HG03095 (cell line): Measurements from ENCODE around the gene MYOM3.

Source experiments
- ATAC-seq: cut with Tn5 transposase; IDR thresholded peaks from one replicate; pipeline ENCODE4 v1.9.1; 2021; ENCODE audit warnings: moderate library complexity; ENCODE audit not compliant: unreplicated experiment

The MYOM3 gene

DNA sequence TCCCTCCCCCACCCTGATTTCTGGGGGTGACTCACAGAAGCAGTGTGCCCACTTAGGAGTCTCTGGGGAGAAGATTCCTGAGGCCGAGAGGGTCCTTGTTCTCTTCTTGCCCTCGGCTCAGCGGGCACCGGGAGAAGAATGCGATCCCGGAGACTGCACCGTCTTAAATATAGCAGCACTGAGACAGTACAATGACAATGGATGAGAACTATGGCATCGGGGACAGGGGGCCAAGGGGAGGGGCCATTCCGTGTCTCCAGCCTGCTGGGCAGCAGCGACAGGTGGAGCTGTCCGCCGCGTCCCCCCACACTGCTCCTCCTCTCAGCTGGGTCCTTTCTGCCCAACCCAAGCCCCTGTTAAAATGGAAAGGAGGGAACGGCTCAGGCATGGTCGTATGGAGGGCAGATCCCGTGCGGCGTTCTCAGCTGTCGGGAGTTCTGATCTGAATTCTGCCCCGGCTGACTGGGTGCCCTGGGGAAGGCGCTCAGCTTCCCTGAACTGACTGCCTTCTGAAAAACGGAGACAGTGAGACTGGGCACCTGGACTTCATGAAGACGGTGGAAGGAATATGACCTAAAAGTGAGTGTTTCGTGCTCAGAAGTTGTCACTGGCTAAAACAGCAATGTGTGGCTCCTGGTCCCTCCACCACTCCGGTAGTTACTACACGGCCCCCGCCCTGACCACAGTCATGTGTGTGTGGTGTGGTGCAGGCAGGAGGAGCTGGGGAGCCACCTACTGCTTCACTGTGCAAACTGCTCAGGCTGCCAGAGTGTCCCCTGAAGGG lies at the start of gene MYOM3:
Gene MYOM3 (minus strand): TSS at position 140 of the 784 bp plus-strand sequence. CDS start 3,499 bp downstream, outside the sequence.
- no peak for ATAC-seq

DNA sequence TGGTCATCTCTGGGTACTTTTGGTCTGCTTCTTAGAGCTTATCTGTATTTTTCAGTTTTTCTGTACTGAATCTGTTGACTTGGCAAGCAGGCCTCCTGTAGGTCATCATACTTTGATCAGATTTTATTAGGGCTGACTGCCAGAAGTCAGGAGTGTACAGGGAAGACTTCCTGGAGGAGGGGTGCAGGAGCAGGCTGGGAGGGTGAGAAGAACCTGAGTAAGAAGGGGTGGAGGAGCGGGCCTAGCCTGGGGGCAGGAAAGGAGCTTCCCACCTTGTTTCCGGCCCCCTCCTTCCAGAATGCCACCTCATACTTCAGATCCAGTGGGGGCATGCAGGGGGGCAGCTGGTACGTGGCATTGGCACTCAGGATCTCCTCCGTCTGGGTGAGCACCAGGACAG lies 49.3 kb upstream of the MYOM3 start:
- no peak for ATAC-seq

DNA sequence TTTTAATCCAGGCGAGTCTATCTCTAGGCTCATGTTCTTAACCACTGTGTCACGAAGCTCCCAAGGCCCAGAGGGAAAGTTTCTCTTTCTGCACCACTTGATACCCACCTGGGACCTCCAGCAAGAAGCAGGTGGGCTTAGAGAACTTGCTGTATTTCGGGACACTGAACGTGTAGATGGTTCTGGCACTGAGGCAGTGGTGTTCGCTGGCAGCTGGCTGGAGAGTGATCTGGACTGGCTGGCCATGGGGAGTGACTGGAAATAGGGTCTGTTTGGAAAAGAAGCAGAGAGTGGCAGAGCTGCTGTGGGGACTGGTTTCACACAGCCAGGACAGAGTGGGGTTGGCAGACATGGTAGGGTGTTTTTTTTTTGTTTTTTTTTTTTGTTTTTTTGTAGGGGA lies 47.4 kb upstream of the MYOM3 start:
- ATAC-seq = no peak

DNA sequence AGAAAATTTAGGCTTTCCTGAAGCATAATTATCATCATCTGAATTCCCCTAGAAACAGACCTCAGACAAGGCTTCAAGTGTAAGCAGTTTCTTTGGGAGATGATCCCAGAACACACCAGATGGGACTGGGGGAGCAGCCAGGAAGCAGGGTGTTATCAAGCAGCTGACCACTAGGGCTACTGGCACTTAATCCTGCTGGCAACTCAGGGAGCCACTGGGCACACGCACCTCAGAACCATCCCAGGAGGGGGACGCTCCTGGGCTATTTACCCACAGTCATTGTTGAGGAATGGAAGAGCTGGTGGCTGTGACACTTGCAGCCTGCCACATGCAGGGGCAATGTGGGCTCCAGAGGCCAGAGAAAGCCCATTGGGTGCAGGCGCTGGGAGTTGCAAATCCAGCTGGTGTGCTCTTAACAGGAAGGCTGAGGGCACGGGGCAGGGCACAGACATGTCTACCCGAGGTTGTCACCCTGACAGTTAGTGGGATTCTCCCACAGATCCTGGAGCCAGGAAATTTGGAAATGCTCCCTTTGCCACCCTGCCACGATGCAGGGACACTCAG lies 46.1 kb upstream of the MYOM3 start:
- no peak for ATAC-seq

DNA sequence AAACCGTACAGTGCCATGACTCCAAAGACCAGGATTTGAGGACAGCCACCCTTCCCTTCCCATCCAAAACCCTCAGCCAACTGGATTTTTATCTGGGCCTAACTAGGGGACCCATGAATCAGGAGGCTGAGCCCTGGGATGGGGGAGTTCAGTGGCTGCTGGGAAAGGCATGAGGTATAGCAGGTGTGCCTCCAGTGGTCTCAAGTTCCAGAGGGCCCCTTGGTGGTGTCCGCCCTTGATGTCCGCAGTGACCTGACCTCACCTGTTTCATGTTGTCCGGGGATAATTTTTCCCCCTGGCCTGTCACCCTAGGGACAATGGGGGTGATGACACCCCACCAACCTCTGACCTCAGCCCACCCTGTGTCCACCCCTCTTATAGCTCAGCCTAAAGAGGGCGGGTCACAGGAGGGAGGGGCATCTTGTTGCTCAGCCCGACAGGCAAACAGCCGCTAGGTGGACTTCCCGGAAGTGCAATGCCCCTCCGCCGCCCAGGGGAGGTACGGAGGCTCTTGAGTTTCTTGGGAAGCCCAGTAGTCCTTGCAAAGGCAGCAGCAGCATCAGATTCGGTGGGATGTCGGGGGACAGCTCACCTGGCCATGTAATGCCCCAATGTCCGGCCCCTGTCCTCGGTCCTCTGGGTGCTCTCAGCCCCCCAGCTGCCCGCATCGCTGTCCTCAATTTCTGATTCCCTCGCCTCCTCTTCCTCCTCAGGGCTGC lies 44.8 kb upstream of the MYOM3 start:
- no peak for ATAC-seq

DNA sequence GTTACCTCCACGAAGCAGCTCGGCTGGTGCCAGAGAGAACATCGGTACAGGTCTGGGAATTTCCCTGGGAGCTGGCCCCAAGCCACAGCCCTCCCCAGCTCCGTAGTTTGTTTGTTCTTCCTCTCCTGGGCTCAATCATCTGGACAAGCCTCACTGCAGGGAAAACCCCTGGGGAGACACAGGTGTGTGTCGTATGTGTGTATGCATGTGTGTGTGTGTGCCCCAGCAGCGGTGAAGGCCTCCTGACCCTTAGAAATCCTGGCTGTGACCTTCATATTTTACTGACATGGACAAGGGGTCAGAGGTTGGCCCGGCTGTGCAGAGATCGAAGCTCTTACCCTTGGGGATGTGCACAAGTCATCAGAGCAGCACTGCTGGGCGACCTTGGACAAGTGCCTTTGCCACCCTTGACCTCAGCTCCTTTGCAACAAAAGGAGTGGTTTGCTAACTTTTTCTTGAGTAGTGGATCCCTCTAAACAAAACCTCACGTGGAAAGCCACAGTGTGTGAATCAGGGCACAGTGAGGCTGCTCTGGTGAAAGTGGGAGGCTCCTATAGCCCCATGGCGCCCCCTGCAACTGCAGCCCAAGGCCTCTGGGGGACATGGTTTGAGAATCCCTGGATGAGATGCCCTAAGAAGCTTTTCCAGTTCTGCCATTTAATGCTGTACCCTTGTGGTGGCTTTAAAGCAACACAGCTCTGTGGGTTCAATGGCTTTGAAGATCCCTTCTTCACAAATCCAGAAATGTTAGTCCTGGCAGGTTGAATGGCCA lies 43.3 kb upstream of the MYOM3 start:
- no peak for ATAC-seq

DNA sequence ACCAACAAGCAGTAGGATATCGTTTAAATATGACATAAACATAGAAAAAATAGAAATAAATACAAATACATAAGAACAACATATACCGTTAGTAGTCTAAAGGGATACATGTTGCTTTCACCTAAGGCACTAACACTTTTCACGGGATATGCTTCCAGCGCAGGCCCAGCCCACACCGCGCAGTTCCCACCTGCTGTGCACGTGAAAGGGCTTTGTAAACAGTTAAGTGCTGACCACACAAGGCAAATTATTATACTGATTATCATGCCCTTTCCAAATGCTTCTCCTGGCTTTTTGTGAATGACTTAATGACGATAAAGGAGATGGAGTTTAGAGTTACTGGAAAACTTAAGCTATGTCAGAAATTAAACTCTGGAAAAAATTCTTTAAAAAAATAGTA lies 42.3 kb upstream of the MYOM3 start:
- ATAC-seq = no peak

DNA sequence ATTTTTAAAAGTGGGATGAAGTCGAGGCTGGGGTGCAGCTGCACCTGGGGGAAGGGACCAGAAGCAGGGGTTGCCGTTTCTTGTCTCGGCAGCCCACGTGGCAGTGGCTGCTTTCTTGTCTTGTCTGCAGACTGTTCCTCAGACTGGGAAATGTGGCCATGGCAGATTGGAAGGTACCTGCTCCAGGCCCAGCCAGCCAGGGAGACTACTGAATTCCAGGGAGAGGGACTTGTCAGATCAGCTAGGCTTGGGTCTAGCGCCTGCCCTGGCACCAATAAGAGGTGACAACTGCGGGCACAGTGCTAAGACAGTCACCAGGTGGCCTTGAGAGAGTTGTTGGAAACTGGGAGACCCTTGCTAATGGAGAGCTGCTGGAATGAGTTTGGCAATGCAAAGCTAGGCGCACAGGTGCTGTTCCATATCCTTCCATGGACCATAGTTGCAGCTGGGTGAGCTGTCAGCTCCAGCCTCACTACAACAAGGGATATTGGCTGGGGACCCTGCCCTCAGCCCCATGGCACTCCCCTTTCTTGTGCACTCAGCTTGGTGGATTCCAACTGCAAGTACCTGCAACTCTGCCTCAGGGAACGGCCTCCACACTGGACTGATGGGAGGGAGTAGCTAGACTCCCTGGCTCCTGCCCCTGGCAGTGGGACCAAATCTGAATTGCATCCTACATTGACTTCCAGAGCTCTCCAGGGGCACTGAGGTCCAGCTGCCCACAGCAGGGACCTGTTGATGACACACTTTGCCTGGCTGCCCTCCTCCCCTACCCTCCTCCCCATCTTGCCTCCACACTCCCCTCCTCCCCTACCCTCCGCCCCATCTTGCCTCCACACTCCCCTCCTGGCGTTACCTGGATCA lies 40.9 kb upstream of the MYOM3 start:
- ATAC-seq = no peak

DNA sequence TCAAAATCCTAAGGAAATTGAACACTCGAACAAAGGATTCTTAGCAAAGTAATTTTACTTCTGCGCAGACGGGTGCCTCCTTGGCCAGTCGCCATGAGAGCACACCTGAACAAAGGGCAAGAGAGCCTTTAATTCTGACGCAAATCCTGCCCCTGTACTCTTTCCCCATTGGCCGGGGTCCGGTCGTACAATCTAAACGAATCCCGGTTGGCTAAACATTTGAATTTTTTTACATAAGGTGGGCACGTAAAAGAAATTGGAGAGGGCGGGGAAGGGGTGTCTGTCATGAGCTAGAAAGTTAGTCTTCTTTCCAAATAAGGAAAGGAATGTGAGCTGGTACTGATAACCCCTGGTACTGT lies 39.2 kb upstream of the MYOM3 start:
- ATAC-seq = no peak

DNA sequence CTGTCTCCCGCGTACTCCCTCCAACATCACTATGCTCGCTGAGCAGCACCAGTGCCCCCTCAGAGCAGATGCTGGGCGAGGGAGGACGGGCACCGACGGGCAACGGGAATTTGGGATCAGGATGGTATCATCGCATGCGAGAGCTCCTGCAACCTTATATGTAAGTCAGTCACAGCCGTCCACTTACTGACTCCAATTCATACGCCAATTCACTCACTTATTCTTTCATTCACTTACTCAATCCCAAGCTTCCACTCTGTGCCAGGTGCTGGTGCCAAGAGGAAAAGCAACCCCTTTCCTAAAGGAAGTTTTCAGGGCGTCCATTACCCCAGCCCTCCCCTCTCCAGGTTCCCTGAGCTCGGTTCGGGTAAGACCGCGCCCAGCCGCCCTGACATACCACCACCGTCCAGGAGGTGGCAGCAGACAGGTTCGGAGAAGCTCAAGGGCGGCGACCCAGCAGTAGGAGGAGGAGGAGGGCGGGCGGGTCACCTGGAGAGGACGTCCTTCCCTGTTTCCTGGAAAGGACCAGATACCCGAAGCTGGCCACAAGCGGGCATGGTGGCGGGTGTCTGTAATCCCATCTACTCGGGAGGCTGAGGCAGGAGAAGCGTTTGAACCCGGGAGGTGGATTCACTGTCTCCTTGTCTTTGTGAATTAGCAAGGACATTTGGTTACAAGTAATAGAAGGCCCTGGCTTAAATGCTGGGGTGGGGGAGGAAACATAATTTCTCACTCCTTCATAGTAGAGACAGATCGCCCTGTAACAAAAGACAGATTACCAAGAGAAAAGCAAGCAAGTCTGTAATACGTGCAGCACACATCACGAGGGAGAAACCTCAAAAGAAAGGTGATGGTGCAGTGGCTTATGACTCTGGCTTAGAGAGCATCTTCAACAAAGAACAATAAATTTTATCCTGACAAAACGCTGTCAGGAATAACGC lies 38.6 kb upstream of the MYOM3 start:
- ATAC-seq = no peak

DNA sequence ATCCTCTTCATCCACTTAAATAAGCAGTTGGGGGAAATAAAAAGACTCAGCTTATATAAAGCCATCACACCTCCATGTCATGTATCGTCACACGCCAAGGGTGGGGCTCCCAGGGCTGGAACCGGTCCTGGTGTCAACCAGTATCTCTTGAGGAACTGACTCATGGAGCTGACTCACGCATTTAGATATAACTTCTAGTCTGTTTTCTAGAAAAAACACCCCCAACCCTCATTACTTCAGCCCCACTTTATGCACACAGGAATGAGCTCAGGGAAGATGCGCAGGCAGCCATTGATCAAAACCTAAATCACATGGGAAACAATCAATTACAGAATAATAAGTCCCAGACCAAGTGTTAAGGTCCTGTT lies 37.9 kb upstream of the MYOM3 start:
- ATAC-seq = no peak

DNA sequence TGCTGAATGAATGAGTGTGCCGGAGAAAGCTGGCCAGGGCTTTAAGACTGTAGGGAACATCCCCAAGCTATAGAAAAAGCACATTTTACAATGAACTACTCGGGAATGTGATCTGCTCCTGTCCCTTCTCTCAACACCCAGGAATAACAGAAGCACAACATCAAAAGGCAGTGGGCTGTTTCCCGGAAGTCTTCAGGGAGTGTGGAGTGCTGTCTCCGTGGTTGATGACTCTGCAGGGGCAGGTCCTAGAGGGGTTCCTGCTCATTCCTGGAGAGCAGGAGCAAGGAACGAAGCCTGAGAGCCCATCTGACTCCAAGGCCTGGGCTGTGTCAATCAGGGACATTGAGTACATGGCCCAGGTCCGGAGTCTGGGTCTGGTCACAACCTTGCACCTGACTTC lies 35.9 kb upstream of the MYOM3 start:
- ATAC-seq = no peak

DNA sequence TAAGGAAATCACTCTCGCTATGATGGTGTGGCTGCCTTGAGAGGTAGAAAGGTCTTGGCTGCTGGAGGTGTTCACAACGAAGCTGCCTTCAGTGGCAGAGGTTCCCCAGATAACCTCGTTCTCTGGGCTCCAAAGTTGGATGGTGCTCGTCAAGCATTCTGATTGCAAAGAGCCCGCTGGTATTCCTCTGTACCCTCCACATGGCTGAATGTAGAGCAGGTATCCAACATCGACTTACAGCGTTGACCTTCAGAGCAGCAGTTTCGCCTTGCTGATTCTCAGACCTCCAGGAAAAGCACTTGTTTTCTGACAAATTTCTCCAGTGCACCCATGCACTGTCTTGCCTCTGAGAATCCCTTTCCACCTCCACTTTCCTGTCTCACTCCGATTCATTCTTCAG lies 35.3 kb upstream of the MYOM3 start:
- no peak for ATAC-seq

DNA sequence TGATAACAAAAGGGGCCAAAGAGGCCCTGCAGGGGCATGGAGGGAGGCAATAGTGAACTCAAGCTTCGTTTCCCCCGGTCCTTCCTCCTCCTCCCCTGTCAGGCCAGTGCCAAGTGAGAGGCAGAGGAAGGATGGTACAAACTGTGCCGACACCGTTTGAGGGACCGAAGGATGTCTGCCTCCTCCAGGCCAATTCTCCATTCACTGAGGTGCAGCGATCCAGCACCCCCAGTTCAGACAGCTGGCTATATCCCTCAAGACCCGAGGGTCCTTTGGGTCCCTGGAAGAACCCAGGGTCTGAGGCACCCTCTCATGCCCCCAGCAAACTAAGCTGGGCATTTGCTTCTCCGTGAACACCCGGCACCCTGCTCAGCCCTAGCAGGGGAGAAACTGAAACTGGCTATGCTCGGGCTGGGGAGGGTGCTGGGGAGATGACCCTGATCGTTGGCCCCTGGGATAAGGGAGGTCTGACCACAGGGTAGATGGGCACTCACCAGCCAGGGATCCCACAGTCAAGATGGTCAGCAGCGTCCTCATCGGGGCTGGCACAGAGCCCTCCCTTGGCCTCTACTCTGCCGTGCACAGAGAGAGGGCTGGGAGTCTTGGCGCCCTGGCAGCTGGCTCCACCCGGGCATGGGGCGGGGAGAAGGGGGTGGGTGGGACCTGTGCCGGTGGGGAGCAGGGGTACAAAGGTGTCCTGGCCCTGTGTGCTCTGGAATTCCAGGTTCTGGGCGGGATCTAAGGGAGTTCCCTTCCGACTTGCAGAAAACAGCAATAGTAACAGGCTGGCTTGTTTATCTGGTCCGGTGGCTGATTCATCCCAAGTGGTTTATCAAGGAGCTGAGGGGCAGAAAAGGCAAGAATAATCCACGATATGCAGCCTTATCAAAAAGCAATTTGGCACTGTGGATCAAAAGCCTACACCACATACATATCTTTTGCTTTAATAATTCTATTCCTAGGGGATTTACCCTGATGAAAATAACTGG lies 30.9 kb upstream of the MYOM3 start, which contains the start of gene IL22RA1:
Gene IL22RA1 (minus strand): TSS at position 595 of the 989 bp plus-strand sequence. CDS start 58 bp downstream, at position 537.
- ATAC-seq = no peak

DNA sequence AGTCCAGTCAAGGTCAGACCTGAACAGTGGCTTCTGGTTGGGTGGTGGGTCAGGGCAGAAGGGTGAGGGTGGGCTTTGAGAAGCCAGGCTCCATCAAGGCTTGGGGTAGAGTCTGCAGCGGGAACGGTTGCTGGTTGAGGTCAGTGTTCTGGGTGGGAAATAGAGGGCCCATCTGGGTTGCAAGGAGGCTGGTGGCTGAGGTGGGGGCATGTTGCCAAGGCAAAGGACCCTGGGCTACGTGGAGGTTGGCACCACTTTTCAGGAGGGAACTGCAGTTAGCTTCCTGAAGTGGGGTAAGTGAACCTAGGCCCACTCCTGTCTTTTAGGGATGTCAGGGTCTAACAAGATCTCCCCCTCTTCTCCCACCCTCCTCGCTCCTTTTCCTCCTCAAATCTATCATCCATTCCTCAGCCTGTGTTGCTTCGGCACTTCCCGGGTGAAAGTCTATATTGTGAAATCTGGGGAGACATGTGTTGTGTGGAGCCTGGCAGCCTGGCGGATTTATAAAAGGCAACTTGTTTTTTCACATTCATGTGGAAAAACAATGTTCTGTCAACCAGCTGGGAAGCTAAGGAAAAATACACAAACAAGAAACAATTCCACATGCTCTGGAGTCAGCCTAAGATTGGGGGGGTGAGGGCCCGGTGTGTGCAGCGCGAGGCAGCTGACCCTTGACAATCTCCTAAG lies 29.5 kb upstream of the MYOM3 start:
- no peak for ATAC-seq

DNA sequence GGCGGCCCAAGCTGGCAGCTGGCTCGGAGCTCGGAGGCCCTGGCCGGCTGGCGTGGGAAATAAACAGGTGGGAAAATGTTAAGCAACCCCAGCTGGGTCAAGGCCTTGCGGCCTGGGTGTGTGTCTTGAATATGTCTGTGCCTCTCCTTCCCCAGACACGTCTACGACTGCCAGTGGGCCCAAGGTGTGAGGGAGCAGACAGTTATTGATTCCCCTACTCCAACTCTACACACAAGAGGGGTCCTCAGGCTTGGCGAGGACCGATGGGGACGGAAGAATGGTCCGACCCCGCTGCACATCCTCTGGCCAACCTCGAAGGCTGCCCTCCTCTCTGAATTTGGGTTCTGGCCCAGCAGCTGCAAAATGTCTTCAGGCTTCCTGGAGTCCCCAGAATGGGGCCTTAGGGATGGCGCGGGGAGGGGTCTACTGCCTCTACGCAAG lies 28.8 kb upstream of the MYOM3 start:
- no peak for ATAC-seq

DNA sequence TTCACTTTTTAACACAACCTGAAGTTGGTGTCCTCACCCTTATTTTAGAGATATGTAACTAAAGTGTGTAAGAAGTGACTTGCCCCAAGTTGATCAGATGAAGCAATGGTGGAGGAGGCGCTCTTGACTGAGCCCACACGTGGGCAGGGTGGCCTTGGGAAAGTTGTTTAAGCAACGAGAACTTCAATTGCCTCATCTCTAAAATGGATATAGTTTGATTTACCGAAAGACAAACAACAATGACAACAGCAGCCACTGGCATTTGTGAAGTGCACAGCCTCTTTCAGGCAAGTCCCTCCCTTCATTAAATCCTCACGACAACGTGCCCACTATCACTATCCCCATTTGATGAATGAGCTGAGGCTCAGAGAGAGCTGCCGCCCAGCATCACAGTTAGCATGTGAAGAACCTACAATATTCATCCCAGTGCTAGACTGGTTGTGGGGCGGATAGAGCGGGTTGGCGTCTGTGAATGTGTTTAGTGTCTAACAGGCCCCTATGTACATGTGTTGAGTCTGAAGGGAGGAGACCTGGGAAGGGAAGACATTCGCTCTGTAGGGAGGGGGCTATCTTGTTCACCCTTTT lies 28.0 kb upstream of the MYOM3 start:
- ATAC-seq = no peak
